GM12801 (cell line): ENCODE measurements around the gene TNFRSF1B.

Experiments used
- TF ChIP-seq, protein P1 (sequence below): IDR thresholded peaks from one replicate; pipeline ENCODE4 v1.5.1; 2011; ENCODE audit warnings: control low read depth; ENCODE audit not compliant: insufficient read length; ENCODE audit errors: extremely low read depth

Gene TNFRSF1B

DNA sequence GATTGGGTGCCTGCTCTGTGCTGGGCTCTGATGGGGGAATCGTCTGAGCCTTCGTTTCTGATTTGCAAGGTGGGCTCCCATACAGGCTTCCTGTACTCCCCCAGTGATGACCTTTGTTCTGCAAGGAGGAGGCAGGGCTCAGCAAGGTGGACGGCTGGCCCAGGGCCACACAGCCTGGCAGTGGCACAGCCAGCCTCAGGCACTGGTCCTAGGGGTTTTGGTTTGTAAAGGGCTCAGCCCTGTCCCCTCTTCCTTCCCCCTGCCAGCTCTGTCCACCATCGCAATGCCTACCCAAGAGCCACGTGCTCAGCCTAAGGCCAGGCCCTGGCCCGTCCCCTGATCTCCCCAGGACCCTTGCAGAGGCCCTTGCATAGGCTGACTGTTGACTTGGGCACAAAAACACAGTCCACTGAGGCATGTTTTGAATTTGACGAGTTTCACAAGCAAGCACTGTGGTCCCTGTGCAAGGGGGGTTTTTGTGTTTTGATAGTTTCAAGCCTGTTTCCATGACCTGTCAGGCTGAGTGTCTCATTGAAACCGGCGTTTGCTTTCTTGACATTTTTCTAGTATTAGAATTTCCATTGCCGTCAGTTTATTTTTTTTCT is 39.5 kb upstream of the TNFRSF1B start:
- TF ChIP-seq, protein P1, sequence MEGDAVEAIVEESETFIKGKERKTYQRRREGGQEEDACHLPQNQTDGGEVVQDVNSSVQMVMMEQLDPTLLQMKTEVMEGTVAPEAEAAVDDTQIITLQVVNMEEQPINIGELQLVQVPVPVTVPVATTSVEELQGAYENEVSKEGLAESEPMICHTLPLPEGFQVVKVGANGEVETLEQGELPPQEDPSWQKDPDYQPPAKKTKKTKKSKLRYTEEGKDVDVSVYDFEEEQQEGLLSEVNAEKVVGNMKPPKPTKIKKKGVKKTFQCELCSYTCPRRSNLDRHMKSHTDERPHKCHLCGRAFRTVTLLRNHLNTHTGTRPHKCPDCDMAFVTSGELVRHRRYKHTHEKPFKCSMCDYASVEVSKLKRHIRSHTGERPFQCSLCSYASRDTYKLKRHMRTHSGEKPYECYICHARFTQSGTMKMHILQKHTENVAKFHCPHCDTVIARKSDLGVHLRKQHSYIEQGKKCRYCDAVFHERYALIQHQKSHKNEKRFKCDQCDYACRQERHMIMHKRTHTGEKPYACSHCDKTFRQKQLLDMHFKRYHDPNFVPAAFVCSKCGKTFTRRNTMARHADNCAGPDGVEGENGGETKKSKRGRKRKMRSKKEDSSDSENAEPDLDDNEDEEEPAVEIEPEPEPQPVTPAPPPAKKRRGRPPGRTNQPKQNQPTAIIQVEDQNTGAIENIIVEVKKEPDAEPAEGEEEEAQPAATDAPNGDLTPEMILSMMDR = no peak

DNA sequence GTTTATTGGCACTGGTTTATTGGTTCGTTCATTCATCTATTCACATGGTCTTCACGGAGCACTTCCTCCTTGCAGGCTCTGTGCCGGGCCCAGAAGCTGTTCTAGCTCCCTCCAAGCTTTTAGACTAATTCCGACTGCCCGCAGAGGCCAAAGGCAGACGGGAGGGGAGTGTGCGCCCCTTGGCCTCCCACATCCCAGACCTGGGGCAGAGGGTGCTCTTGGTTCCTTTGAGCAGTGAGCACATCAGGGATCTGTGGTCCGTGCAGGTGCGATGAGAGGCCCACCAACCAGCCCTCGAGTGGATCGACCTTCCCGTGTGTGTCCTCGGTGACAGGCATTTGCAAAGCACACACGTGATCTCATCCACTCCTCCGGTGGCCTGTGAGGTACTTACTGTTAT is 38.7 kb upstream of the TNFRSF1B start:
- TF ChIP-seq, protein P1 = no peak

DNA sequence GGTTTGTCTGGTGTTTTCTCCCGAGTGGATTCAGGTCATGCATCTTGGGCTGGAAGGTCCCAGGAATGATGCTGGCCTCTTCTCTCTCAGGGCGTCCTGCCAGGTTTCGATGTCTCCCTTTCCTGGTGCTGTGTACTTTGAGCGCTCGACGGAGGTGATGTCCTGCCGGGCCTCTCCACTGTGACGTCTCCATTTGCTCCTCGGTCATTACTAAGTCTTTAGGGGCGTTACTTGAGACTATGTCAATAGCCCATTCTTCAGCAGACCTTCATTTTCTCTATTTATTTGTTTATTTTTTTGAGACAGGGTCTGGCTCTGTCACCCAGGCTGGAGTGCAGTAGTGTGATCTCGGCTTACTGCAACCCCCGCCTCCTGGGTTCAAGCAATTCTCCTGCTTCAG is 37.2 kb upstream of the TNFRSF1B start:
- TF ChIP-seq, protein P1 = no peak

DNA sequence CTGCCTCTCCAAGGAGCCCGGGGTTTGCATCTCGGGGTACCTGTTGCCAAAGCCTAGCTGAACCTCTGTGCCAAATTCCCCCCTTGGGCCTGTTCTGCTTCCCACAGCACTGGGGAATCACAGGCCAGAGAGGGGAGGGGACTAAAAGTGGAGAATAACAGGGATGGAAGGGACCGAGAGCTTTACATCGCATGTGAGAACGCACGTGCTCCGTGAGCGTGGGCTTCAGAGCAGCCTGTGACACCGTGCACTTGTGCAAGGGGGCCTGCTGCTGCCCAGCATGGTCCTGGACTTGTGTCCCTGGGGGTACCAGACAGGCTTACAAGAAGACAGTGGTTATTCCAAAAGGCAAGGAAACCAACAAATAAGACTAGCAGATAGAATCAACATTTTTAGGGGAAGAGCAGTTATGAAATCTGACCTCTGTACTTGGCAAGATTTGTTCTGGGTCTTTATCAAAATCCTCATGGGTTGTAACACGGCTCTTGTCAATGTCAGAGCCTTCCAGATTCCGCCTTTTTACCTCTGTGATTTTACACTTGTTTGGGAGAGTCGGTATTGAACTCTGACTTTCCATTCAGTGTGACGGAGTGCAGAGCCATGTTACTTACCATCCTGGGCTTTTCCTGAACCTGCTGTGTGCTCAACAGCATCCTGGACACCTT is 36.2 kb upstream of the TNFRSF1B start:
- TF ChIP-seq, protein P1 = no peak

DNA sequence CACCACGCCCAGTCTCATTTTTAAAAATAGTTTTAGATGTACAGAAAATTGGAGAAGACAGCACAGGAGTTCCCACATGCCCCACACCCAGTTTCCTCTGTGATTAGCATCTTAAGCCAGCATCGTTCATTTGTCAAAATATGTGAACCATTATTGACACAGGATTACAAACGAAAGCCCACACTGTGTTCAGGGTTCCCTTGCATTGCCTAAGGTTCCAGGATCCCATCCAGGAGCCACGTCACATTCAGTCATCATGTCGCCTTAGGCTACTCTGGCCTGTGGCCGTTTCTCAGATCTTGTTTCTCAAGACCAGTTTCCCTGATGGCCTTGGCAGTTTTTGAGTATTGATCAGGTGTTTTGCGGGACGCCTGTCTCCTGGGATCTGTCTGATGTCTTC is 34.7 kb upstream of the TNFRSF1B start:
- TF ChIP-seq, protein P1 = no peak

DNA sequence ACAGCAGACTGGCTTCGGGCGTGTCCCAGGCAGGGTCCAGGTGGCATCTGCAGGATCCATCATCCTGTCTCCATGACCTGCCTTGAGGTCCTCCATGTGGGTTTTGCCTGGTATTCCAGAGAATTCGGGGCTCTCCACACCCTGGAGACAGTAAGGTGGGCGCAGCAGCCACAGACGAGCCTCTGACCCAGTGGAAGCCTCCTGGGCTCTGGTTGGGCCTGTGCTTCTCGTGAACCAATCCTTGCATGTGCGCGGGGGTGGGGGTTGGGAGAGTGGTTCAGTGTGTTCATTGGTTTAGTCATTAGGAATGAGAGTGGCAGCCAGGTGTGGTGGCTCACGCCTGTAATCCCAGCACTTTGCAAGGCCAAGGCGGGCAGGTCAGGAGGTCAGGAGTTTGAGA is 32.1 kb upstream of the TNFRSF1B start:
- TF ChIP-seq, protein P1 = no peak

DNA sequence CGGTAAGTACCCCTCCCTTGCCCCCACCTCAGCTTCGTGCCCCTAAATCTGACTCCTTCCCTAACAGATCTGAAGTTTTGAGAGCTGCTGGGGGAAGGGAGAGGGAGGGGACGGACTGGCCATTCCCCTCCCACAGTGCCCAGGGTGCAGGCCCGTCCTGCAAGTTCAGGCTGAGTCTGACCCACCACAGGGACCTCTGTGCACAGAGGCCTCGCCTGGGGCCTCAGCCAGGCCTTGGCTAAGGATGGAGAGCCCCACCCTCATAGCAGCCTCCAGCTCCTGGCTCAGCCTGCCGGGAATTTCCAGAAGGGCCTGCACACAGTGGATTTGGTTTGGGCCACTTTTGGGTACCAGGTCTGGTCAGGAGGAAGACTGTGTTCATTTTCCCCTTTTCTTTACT is 31.2 kb upstream of the TNFRSF1B start:
- TF ChIP-seq, protein P1 = no peak
